SK-N-SH (cell line): Measurements from ENCODE around the gene KIR3DL3.

ENCODE experiments used
- EP300 ChIP-seq, 2 experiments: IDR thresholded peaks; 2 replicates each; pipeline versions ENCODE4 v1.4.0 to v1.6.1; 2012; ENCODE audit warnings: borderline replicate concordance in 1 of 2, low read depth in 1 of 2, low read length in 1 of 2
- MEF2A ChIP-seq: IDR thresholded peaks from 2 replicates; pipeline ENCODE4 v1.4.0; 2012; ENCODE audit warnings: low read depth, borderline replicate concordance
- MXI1 ChIP-seq: IDR thresholded peaks from 2 replicates; pipeline ENCODE4 v1.6.1; 2012; ENCODE audit warnings: mild to moderate bottlenecking, low read depth, low read length, improper control_type of control experiment
- TF ChIP-seq, protein P1 (sequence below): IDR thresholded peaks from 2 replicates; pipeline ENCODE4 v1.4.0; 2012; ENCODE audit warnings: low read depth, borderline replicate concordance
- TF ChIP-seq, protein P2 (sequence below): fragments of 200-600 bp; sonication (generic); IDR thresholded peaks from 2 replicates; pipeline ENCODE4 v1.6.1; 2017; ENCODE audit warnings: antibody characterized with exemption, mild to moderate bottlenecking, moderate library complexity

DNA sequence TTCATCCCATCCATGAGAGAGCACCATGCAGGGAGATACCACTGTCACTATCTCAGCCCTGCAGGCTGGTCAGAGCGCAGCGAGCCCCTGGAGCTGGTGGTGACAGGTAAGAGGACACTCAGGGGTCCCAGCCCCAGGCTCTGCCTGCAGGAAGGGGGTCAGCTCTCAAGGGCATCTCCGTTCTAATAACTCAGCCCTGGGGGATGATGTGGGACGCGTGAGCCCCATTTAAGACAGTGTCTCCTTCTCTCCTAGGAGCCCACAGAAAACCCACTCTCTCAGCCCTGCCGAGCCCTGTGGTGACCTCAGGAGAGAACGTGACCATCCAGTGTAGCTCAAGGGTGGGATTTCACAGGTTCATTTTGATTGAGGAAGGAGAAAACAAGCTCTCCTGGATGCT lies 15.5 kb upstream of the KIR3DL3 start:
- TF ChIP-seq MEF2A (no peak), MXI1 (no peak), EP300 (IDR thresholded peaks at IDR 0.05; ENCODE audit: borderline replicate concordance in 1 of 2, low read depth in 1 of 2, low read length in 1 of 2) (no peak)
- TF ChIP-seq, protein P1, sequence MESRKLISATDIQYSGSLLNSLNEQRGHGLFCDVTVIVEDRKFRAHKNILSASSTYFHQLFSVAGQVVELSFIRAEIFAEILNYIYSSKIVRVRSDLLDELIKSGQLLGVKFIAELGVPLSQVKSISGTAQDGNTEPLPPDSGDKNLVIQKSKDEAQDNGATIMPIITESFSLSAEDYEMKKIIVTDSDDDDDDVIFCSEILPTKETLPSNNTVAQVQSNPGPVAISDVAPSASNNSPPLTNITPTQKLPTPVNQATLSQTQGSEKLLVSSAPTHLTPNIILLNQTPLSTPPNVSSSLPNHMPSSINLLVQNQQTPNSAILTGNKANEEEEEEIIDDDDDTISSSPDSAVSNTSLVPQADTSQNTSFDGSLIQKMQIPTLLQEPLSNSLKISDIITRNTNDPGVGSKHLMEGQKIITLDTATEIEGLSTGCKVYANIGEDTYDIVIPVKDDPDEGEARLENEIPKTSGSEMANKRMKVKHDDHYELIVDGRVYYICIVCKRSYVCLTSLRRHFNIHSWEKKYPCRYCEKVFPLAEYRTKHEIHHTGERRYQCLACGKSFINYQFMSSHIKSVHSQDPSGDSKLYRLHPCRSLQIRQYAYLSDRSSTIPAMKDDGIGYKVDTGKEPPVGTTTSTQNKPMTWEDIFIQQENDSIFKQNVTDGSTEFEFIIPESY: no peak
- TF ChIP-seq, protein P2, sequence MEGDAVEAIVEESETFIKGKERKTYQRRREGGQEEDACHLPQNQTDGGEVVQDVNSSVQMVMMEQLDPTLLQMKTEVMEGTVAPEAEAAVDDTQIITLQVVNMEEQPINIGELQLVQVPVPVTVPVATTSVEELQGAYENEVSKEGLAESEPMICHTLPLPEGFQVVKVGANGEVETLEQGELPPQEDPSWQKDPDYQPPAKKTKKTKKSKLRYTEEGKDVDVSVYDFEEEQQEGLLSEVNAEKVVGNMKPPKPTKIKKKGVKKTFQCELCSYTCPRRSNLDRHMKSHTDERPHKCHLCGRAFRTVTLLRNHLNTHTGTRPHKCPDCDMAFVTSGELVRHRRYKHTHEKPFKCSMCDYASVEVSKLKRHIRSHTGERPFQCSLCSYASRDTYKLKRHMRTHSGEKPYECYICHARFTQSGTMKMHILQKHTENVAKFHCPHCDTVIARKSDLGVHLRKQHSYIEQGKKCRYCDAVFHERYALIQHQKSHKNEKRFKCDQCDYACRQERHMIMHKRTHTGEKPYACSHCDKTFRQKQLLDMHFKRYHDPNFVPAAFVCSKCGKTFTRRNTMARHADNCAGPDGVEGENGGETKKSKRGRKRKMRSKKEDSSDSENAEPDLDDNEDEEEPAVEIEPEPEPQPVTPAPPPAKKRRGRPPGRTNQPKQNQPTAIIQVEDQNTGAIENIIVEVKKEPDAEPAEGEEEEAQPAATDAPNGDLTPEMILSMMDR: no peak
